SIG-M5 (cell line): ENCODE data around the gene GEMIN4.
"Not testable (repeated sequence)": the region's sequence is repeated elsewhere in the genome, so short reads cannot be mapped to it uniquely, and the experiment has no call there.

Experiments used
- DNase-seq: peaks from one replicate; lab custom pipeline; 2025; lab: John Stamatoyannopoulos, UW

GEMIN4 gene

GRCh38 chr17:752002-752619 lies at the start of gene GEMIN4:
Gene GEMIN4 (minus strand): TSS chr17:752264. CDS start chr17:752142, 122 bp downstream.
- DNase-seq, result no peak

GRCh38 chr17:801660-802059 lies 49.6 kb upstream of the GEMIN4 start:
- DNase-seq, result no peak

GRCh38 chr17:800446-801242 lies 48.6 kb upstream of the GEMIN4 start:
- no peak for DNase-seq

- no peak for DNase-seq
Observed at GRCh38 chr17:799261-799660, 47.2 kb upstream of the GEMIN4 start.

- no peak for DNase-seq
Observed at GRCh38 chr17:798246-798645, 46.2 kb upstream of the GEMIN4 start.

- DNase-seq, result no peak
Observed at GRCh38 chr17:797236-797840, 45.3 kb upstream of the GEMIN4 start.

GRCh38 chr17:796609-797008 lies 44.5 kb upstream of the GEMIN4 start:
- DNase-seq, result no peak

- no peak for DNase-seq
Observed at GRCh38 chr17:795721-796120, 43.7 kb upstream of the GEMIN4 start.

GRCh38 chr17:795276-795675 lies 43.2 kb upstream of the GEMIN4 start:
- DNase-seq, result no peak

- no peak for DNase-seq
Observed at GRCh38 chr17:794876-795275, 42.8 kb upstream of the GEMIN4 start.

GRCh38 chr17:792277-792676 lies 40.2 kb upstream of the GEMIN4 start:
- DNase-seq, result no peak

GRCh38 chr17:791829-792228 lies 39.8 kb upstream of the GEMIN4 start:
- no peak for DNase-seq

GRCh38 chr17:790874-791247 lies 38.8 kb upstream of the GEMIN4 start:
- DNase-seq, result not testable (repeated sequence)

- not testable (repeated sequence) for DNase-seq
Observed at GRCh38 chr17:789931-790873, 38.1 kb upstream of the GEMIN4 start.

- DNase-seq, result no peak
Observed at GRCh38 chr17:789160-789840, 37.2 kb upstream of the GEMIN4 start.

GRCh38 chr17:788551-788950 lies 36.5 kb upstream of the GEMIN4 start:
- no peak for DNase-seq

GRCh38 chr17:787641-788221 lies 35.7 kb upstream of the GEMIN4 start:
- DNase-seq, result no peak

GRCh38 chr17:785901-786300 lies 33.8 kb upstream of the GEMIN4 start:
- not testable (repeated sequence) for DNase-seq

GRCh38 chr17:784143-784542 lies 32.1 kb upstream of the GEMIN4 start:
- no peak for DNase-seq

- peak; percentile 22 for DNase-seq
Observed at GRCh38 chr17:781805-782731, 30.0 kb upstream of the GEMIN4 start, which contains the start of the genes GLOD4 and MRM3. Gene GLOD4 (minus strand): TSS chr17:782280. CDS start chr17:782255, 25 bp downstream. Gene MRM3 (plus strand): TSS chr17:782353. CDS start chr17:782379, 26 bp downstream.
